Brain microvascular endothelial cell (primary cell): ENCODE results near the gene GSTA5.
"Not testable (repeated sequence)": the region's sequence is repeated elsewhere in the genome, so short reads cannot be mapped to it uniquely, and the experiment has no call there.

Source experiments
- DNase-seq: peaks from one replicate; pipeline ENCODE4 v3.0.0-alpha.2; 2020
- H3K27ac ChIP-seq: fragments of 250-450 bp; sonication (Bioruptor Pico); 2 replicates; pipeline ENCODE4 v1.5.1; 2020; ENCODE audit warnings: mild to moderate bottlenecking, moderate library complexity
- H3K27me3 ChIP-seq: fragments of 250-450 bp; sonication (Bioruptor Pico); replicated peaks from 2 replicates; pipeline ENCODE4 v1.5.1; 2020; ENCODE audit warnings: mild to moderate bottlenecking
- H3K36me3 ChIP-seq: fragments of 250-450 bp; sonication (Bioruptor Pico); replicated peaks from 2 replicates; pipeline ENCODE4 v1.5.1; 2020; ENCODE audit warnings: mild to moderate bottlenecking
- H3K4me3 ChIP-seq: 2 replicates; pipeline ENCODE4 v1.5.1; 2011; ENCODE audit warnings: low read depth, mild to moderate bottlenecking, control low read depth, low read length, moderate library complexity
- CTCF ChIP-seq: IDR thresholded peaks from 2 replicates; pipeline ENCODE4 v1.5.1; 2011; ENCODE audit warnings: low read depth, mild to moderate bottlenecking, moderate library complexity, low read length, control low read depth, inconsistent platforms; ENCODE audit errors: missing control alignments
- in situ Hi-C: cut with HindIII; loops from 2 replicates; pipeline ENCODE4 v1.10.0; 2017; ENCODE audit warnings: low sequenced_read_pairs, low pct_ligation_motif_present

GSTA5 gene

DNA sequence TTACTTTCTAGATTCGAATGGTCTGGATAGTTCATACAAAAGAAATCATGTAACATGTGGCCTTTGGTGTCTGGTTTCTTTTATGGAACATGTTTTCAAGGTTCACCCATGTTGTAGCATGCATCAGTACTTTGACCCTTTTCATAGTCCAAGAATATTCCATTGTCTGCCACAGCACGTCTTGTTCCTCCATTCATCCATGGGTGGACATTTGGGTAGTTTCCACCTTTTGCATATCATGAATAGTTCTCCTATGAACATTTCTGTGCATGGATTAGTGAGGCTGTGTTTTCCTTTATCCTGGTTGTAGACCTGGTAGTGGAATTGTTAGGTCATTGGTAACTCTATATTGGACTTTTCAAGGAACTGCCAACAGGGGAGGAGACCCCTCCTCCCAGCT lies 37.2 kb upstream of the GSTA5 start:
- no peaks in the 10 kb centered on the region for H3K36me3 ChIP-seq
- no peak overlapping the region for H3K4me3 ChIP-seq
- TF ChIP-seq CTCF: no peak
- no peak for DNase-seq
- H3K27me3 ChIP-seq: peaks cover 18% of the 10 kb centered on the region
- H3K27ac ChIP-seq: no peak overlapping the region
- in situ Hi-C loops: no loop called here

GRCh38 chr6:52877168-52877567 lies 36.6 kb upstream of the GSTA5 start:
- DNase-seq: peak; percentile 90
- in situ Hi-C loops: no loop called here
- H3K36me3 ChIP-seq: no peaks in the 10 kb centered on the region
- TF ChIP-seq CTCF: no peak
- H3K4me3 ChIP-seq: no peak overlapping the region
- no peak overlapping the region for H3K27ac ChIP-seq
- H3K27me3 ChIP-seq: peaks cover 23% of the 10 kb centered on the region

DNA sequence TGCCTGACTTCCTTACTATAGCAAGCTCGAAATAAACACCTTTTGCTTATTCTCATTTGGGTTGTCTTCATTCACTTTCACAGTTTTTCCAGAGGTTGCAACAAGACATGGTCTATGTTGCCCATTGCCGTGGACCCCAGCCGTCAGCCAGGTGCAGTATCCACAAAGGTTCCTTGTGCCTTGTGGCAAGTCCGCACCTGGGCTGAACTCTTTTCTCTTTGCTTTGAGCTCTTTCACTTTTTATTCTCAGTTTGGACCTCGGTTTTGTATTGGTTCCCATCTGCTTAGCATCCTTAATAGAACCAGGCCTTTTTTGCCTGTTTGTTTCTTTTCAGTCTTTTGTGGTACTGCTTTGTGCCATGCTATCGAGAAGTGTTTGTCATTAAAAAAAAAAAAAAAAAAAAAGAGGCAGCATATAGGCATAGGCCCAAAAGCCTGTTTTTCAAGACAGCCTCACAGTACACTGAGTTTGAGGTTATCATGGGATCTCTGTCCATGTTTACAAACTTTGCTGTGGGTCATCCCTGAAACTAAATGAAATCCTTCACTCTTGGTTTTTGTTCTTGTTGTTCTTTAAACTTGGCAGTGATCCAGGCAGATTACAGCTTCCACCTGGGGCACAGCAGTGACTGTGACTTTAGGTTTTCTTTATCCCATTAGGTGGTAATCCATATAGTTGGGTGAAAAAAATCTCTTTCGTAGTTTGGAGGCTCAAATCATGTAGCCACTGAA lies 35.6 kb upstream of the GSTA5 start:
- H3K4me3 ChIP-seq: no peak overlapping the region
- no peak for DNase-seq
- H3K27ac ChIP-seq: no peak overlapping the region
- in situ Hi-C loops: no loop called here
- H3K27me3 ChIP-seq: peaks cover 25% of the 10 kb centered on the region
- no peaks in the 10 kb centered on the region for H3K36me3 ChIP-seq
- TF ChIP-seq CTCF: no peak

- Histone ChIP-seq H3K27ac (no peak overlapping the region), H3K27me3 (peaks cover 25% of the 10 kb centered on the region), H3K4me3 (no peak overlapping the region), H3K36me3 (no peaks in the 10 kb centered on the region)
- in situ Hi-C loops: no loop called here
- DNase-seq: no peak
- TF ChIP-seq CTCF: no peak
These were observed 31.4 kb upstream of the GSTA5 start for GRCh38 chr6:52872031-52872430.

GRCh38 chr6:52871621-52872020 lies 31.0 kb upstream of the GSTA5 start:
- H3K4me3 ChIP-seq: no peak overlapping the region
- no peak overlapping the region for H3K27ac ChIP-seq
- in situ Hi-C loops: no loop called here
- H3K27me3 ChIP-seq: peaks cover 25% of the 10 kb centered on the region
- DNase-seq: no peak
- H3K36me3 ChIP-seq: no peaks in the 10 kb centered on the region
- no peak for TF ChIP-seq CTCF

GRCh38 chr6:52870335-52871091 lies 29.9 kb upstream of the GSTA5 start:
- H3K27ac ChIP-seq, DNase-seq, H3K4me3 ChIP-seq, in situ Hi-C loops, H3K36me3 ChIP-seq: not testable (repeated sequence)
- H3K27me3 ChIP-seq: peaks cover 25% of the 10 kb centered on the region

GRCh38 chr6:52868899-52869298 lies 28.3 kb upstream of the GSTA5 start:
- H3K27me3 ChIP-seq: peaks cover 18% of the 10 kb centered on the region
- H3K4me3 ChIP-seq, in situ Hi-C loops, H3K36me3 ChIP-seq, H3K27ac ChIP-seq, DNase-seq: not testable (repeated sequence)
